ENCODE results near the gene LAMB3.

DNA sequence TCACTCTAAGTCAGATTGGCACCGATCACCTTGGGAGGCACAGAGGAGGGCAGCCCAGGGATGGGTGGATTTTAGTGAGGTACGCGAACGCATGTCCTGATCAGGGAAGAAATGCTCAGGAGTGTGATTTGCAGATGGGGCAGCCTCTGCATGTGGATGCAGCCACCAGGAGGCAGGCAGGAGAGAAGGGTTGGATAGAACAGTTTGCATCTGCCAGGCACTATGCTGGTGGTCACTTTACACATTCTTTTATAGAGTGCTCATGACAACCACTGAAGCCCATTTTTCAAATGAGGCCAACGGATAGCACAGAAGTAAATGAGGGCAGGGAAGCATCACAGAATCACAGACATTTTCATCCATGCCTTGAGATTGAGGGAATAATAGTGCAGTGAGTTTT lies 5.7 kb downstream of the LAMB3 start:
- TF ChIP-seq, protein P1, sequence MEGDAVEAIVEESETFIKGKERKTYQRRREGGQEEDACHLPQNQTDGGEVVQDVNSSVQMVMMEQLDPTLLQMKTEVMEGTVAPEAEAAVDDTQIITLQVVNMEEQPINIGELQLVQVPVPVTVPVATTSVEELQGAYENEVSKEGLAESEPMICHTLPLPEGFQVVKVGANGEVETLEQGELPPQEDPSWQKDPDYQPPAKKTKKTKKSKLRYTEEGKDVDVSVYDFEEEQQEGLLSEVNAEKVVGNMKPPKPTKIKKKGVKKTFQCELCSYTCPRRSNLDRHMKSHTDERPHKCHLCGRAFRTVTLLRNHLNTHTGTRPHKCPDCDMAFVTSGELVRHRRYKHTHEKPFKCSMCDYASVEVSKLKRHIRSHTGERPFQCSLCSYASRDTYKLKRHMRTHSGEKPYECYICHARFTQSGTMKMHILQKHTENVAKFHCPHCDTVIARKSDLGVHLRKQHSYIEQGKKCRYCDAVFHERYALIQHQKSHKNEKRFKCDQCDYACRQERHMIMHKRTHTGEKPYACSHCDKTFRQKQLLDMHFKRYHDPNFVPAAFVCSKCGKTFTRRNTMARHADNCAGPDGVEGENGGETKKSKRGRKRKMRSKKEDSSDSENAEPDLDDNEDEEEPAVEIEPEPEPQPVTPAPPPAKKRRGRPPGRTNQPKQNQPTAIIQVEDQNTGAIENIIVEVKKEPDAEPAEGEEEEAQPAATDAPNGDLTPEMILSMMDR (conservative IDR thresholded peaks at IDR 0.05): no peak
- TF ChIP-seq ZFX (IDR thresholded peaks at IDR 0.05): no peak
